UCSD-AML1 (cell line): ENCODE results near the gene USHBP1.

Experiments used
- DNase-seq: peaks from one replicate; lab custom pipeline; 2025; ENCODE audit not compliant: unreplicated experiment; lab: John Stamatoyannopoulos, UW

USHBP1 gene

DNA sequence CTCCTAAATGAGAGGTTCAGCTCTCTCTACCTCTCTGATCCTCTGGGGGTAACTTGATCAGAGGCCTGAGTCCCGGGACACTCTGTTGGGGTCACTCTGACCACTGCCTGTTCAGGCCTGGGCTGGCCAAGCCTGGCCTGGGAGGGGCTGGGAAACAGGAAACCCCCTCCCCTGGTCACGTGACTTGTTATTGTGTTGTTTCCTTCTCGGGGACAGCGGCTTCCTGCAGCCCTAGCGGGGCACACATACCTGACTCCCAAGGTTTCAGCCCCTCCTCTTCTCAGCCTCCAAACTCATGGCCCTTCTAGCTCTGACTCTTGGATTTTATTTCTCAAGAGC is at the start of gene USHBP1:
USHBP1 (minus strand) TSS at position 105 of the 339 bp plus-strand sequence. CDS start 446 bp downstream, outside the sequence.
- DNase-seq: peak; percentile 34

- no peak for DNase-seq
These were observed 49.6 kb upstream of the USHBP1 start for GRCh38 chr19:17314007-17314593.

GRCh38 chr19:17312189-17313113 is 47.9 kb upstream of the USHBP1 start:
- no peak for DNase-seq

GRCh38 chr19:17311455-17312188 is 47.1 kb upstream of the USHBP1 start:
- DNase-seq: no peak

DNA sequence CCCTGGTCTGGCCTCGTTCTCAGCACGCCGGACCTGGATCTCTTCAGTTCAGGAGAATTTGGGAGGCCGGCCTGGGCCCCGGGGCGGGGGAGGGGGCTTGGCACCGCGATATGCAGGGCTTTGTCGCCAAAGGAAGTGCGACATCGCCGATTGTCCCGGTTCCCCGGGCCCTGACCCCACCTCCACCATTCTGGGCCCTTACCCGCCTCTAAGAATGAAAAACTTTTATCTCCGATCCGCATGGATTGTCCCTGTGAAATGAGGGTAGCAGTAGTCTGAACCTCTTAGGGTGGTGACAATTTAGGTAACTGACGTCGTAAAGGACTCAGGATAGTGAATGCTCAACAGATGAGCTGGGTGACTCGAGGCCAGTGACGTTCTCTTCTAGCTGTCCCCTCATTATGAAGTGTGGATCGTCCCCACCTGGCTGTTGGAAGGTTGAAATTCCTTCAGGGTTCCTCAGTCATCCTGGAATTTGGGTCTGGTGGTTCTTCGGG is 45.5 kb upstream of the USHBP1 start:
- no peak for DNase-seq

- DNase-seq: peak; percentile 99
These were observed 44.8 kb upstream of the USHBP1 start, which contains the start of gene DDA1 for GRCh38 chr19:17309198-17309964. TSS of gene DDA1 (plus strand) at chr19:17309563. CDS start at chr19:17309655, 92 bp downstream.

DNA sequence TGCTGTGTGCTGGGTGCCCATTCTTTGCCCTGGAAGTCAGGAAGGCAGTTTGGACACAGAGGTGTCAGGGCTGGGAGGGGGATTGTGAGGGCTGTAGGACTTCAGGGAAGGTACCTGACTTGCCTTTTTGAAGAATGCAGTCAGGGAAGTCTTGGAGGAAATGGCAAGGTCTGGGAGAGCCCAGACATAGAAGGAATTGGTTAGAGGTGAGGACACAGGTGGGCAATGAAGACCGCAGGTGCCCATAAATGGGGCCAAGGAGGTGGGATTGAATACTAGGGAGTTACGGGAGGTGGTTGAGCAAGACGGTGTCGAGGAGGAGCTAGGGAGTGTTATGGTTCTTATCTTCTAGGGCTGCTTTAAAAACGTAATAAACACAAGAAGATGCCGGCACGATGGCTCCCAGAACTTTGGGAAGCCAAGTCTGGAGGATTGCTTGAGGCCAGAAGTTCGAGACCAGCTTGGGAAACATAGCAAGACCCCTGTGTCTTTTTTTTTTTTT is 43.4 kb upstream of the USHBP1 start:
- no peak for DNase-seq

DNA sequence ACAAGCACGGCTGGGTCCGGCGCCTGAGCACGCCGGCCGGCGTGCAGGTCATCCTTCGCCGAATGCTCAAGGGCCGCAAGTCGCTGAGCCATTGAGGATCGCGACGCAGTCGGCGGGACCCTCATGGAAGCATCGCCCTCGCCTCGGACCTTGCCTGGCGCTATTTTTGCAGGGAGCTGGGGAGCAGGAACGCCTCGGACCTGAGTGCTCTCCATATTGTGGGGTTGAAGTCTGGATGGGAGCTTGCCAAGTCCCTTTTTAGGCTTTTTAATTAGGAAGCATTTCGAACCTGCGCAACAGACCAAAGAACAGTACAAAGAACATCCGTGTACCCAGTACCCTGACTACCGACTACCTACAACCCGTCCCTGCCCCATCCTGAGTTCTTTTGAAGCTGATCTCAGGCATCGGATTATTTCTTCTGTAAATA is 41.8 kb upstream of the USHBP1 start:
- DNase-seq: no peak

DNA sequence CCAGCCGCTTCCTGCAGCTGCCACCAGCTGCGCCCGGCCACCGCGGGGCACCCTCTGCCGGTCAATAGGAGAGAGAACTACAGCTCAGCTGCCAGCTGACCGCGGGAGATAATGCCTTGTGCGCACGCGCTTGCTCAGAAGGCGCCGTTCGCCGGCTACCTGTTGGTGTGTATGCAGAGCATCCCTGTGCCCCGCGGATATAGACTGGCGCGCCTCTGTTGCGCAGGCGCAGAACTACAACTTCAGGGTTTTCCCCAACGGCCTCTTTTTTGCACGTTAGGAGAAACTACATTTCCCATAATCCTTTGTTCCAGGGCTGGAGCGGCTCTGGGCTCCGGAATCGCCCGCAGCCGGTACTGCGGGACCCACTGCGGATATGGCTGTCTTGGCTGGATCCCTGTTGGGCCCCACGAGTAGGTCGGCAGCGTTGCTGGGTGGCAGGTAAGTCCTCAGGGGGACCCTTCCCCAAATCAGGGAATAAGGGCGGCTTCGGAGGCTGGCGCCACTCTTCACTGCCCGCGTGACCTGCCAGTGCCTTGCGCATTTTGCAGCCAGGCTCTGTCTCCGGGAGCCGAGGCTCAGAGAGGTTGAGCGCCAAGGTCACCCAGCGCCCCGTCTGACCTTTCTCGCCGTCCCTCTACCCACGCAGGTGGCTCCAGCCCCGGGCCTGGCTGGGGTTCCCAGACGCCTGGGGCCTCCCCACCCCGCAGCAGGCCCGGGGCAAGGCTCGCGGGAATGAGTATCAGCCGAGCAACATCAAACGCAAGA is 41.2 kb upstream of the USHBP1 start, which contains the start of gene MRPL34:
MRPL34 (plus strand) TSS at position 356 of the 768 bp plus-strand sequence; CDS start at position 377, 21 bp downstream.
- DNase-seq: peak; percentile 99

DNA sequence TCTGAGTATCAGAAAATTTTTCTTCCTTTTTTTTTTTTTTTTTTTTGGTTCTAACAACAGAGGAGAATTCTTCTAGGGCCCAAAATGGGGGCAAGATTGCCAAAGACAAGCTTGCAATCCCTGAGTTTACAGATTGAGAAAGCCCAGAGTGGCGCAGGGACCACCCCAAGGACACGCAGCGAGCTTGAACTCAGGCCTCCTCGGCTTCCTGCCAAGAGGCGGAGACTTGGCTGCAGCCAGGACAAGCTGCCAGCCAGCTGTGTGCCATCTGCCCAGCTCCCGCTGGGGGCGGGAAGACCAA is 40.6 kb upstream of the USHBP1 start:
- no peak for DNase-seq

GRCh38 chr19:17304386-17305215 is 40.1 kb upstream of the USHBP1 start:
- no peak for DNase-seq

- no peak for DNase-seq
These were observed 39.4 kb upstream of the USHBP1 start for GRCh38 chr19:17303940-17304267.

- peak; percentile 96 for DNase-seq
These were observed 38.8 kb upstream of the USHBP1 start, which contains the start of gene ABHD8 for GRCh38 chr19:17303167-17303939. TSS of gene ABHD8 (minus strand) at chr19:17303425. CDS start at chr19:17301616, 1,809 bp downstream.

DNA sequence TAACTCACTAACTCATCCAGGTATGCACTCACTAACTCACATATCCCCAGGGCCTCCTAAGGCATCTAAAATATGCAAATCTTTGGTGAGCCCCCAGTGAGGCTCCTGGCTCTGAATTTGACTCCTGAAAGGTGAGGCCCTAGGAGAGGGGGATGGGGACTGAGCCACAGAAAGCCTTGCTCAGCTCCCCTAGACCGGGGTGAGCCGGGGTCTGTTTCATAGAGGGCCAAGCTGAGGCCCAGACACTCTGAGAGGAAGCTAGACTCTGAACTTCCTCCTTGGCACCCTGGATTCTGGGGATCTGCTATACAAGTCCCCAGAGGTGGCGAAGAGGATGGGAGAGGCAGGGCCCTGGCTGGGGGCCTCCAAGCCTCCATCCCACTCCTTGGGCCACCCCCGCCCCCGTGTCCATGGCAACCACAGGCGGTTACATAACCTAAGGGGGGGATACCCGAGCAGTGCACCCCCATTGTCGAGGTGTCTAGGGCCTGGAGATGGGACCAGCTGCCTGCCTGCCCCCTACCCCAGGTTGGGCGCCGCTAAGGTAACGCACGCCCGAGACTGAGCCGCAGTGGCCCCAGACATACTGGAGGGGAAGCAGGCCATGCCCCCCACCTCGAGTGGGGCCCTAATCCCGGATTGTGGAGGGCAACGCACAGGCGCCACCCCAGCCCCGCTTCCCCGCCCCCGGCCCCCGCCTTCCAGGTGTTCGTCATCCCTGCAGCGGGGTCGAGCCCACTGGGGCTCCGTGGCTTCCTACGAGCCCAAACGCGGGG is 38.0 kb upstream of the USHBP1 start:
- DNase-seq: peak; percentile 34

DNA sequence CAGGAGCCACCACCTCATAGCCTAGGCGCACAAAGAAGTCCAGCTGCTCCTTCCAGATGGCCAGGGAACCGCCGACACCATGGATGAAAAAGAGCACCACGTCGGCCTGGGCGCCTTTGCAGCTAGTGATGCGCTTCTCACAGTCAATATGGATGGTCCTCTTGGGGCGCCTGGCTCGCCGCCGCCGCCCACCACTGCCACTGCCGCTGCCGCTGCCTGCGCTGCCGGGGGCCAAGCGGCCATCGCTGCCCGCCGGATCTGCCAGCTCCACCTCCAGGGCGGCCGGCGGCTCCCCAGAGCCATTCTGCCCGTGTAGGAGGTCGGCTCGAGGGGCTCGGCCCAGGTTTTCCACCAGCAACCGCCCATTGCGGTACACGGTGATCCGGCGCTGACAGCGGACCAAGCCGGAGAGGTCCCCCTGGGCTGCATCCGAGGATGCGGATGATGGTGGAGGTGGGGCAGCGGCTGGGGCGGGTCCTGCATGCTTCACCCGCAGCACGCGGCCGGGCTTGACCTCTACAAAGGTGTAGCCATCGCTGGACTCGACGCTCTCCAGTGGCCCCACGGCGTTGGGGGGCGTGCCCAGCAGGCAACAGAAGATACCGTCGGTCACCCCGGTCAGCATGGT is 36.6 kb upstream of the USHBP1 start:
- DNase-seq: no peak

- DNase-seq: no peak
These were observed 32.4 kb upstream of the USHBP1 start for GRCh38 chr19:17296976-17297375.

DNA sequence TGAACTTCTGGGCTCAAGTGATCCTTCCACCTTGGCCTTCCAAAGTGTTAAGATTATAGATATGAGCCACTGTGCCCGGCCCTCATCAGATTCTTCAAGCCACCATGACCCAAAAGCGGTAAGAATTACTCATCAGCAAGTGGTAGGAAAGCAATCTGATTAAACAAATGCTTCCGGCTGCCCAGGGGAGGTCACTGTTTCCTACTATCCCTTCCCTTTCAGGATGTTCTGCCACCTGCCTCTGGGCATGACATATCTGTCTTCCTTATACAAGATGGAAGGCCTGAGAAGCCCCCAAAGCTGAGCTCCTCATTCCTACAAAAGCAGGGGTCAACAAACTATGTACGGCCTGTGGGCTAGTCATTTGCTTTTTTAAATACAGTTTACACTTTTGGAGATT is 31.7 kb upstream of the USHBP1 start:
- peak; percentile 26 for DNase-seq
